PFSK-1 (cell line): ENCODE results near the gene MAB21L3.

Experiments
- POLR2AphosphoS5 ChIP-seq: IDR thresholded peaks from 2 replicates; pipeline ENCODE4 v1.6.1; 2012; ENCODE audit warnings: low read depth, mild to moderate bottlenecking, control low read depth, low read length, moderate library complexity
- REST ChIP-seq, 2 experiments: IDR thresholded peaks; 2 replicates each; pipeline versions ENCODE4 v1.6.1 to v1.8.0; 2011 to 2012; ENCODE audit warnings: low read depth in 2 of 2, low read length in 2 of 2, control low read depth in 1 of 2, inconsistent platforms in 1 of 2, mild to moderate bottlenecking in 1 of 2, moderate library complexity in 1 of 2; ENCODE audit not compliant: insufficient read depth in 1 of 2
- TAF1 ChIP-seq: IDR thresholded peaks from 2 replicates; pipeline ENCODE4 v1.6.1; 2012; ENCODE audit warnings: low read length, control low read depth, borderline replicate concordance; ENCODE audit not compliant: insufficient read depth

GRCh38 chr1:116131866-116132605 is 20.8 kb downstream of the MAB21L3 start:
- TF ChIP-seq POLR2AphosphoS5: no peak
- no peak for TF ChIP-seq REST (IDR thresholded peaks at IDR 0.05; ENCODE audit: insufficient read depth in 1 of 2, low read depth in 2 of 2, low read length in 2 of 2)
- no peak for TF ChIP-seq TAF1
